GM23338 (cell line): Measurements from ENCODE around the gene R3HDM2. TPM values are rescaled to one million over a fixed set of nuclear protein-coding genes. Genes with fewer than 3 reads are reported as not detected.
"Not testable (repeated sequence)": the region's sequence is repeated elsewhere in the genome, so short reads cannot be mapped to it uniquely, and the experiment has no call there.

Experiments used
- ATAC-seq: fragments of 200-7000 bp; cut with Tn5 transposase; 3 replicates; pipeline ENCODE4 v1.9.1; 2020
- DNase-seq: peaks from one replicate; pipeline ENCODE4 v3.0.0-alpha.2; 2015; ENCODE audit warnings: low spot score
- H2AFZ ChIP-seq: fragments of 200-600 bp; sonication (generic); 2 replicates; pipeline ENCODE4 v1.8.0; 2016; ENCODE audit warnings: antibody characterized with exemption, mild to moderate bottlenecking, moderate library complexity
- H3F3A ChIP-seq: fragments of 200-600 bp; sonication (generic); replicated peaks from 2 replicates; pipeline ENCODE4 v1.8.0; 2017; ENCODE audit warnings: antibody characterized with exemption, mixed run types, low read depth
- H3K27ac ChIP-seq: fragments of 200-600 bp; sonication (generic); 2 replicates; pipeline ENCODE4 v1.6.1; 2016; ENCODE audit warnings: low read depth
- H3K27me3 ChIP-seq: fragments of 200-600 bp; sonication (generic); 2 replicates; pipeline ENCODE4 v1.8.0; 2016; ENCODE audit warnings: mild to moderate bottlenecking, mixed run types, moderate library complexity; ENCODE audit not compliant: insufficient read depth
- H3K36me3 ChIP-seq: fragments of 200-600 bp; sonication (generic); 2 replicates; pipeline ENCODE4 v1.8.0; 2016; ENCODE audit warnings: mild to moderate bottlenecking; ENCODE audit not compliant: insufficient read depth
- H3K4me1 ChIP-seq: fragments of 200-600 bp; sonication (generic); 2 replicates; pipeline ENCODE4 v1.8.0; 2016; ENCODE audit warnings: mild to moderate bottlenecking, moderate library complexity; ENCODE audit not compliant: insufficient read depth
- H3K4me2 ChIP-seq: fragments of 200-600 bp; sonication (generic); 2 replicates; pipeline ENCODE4 v1.7.1; 2017; ENCODE audit warnings: mixed run types
- H3K4me3 ChIP-seq: fragments of 200-600 bp; sonication (generic); 2 replicates; pipeline ENCODE4 v1.6.1; 2016; ENCODE audit warnings: mixed run types
- H3K79me2 ChIP-seq: fragments of 200-600 bp; sonication (generic); replicated peaks from 2 replicates; pipeline ENCODE4 v1.8.0; 2017; ENCODE audit warnings: mild to moderate bottlenecking; ENCODE audit not compliant: insufficient read depth
- H3K9me2 ChIP-seq: fragments of 200-600 bp; sonication (generic); 2 replicates; pipeline ENCODE4 v1.8.0; 2017; ENCODE audit not compliant: insufficient read depth
- H4K20me1 ChIP-seq: fragments of 200-600 bp; sonication (generic); replicated peaks from 2 replicates; pipeline ENCODE4 v1.8.0; 2017; ENCODE audit warnings: mild to moderate bottlenecking; ENCODE audit not compliant: insufficient read depth
- H3K27ac Mint-ChIP-seq: 2 replicates; pipeline ENCODE4 v1.8.0; 2020; ENCODE audit warnings: inconsistent platforms, mild to moderate bottlenecking, moderate library complexity, mixed read lengths
- H3K27me3 Mint-ChIP-seq: 3 replicates; pipeline ENCODE4 v1.8.0; 2022; ENCODE audit warnings: low read depth, mild to moderate bottlenecking, moderate library complexity, mixed read lengths, inconsistent platforms; ENCODE audit not compliant: insufficient read depth, poor library complexity
- H3K36me3 Mint-ChIP-seq: 3 replicates; pipeline ENCODE4 v1.8.0; 2021; ENCODE audit warnings: low read depth, mild to moderate bottlenecking, inconsistent platforms, moderate library complexity, mixed read lengths
- H3K4me1 Mint-ChIP-seq: 3 replicates; pipeline ENCODE4 v1.8.0; 2020; ENCODE audit warnings: mild to moderate bottlenecking, inconsistent platforms, mixed read lengths
- H3K4me3 Mint-ChIP-seq: 3 replicates; pipeline ENCODE4 v1.8.0; 2021; ENCODE audit warnings: moderate library complexity, mild to moderate bottlenecking, inconsistent platforms, mixed read lengths
- H3K9me3 Mint-ChIP-seq: 3 replicates; pipeline ENCODE4 v1.8.0; 2020; ENCODE audit warnings: moderate library complexity, mild to moderate bottlenecking, inconsistent platforms, mixed read lengths
- ETS1 ChIP-seq: IDR thresholded peaks from 2 replicates; pipeline ENCODE4 v1.6.1; 2016; ENCODE audit warnings: antibody characterized with exemption
- NANOG ChIP-seq: IDR thresholded peaks from 2 replicates; pipeline ENCODE4 v1.6.1; 2016; ENCODE audit warnings: antibody characterized with exemption, borderline replicate concordance
- POLR2AphosphoS5 ChIP-seq: IDR thresholded peaks from 2 replicates; pipeline ENCODE4 v1.6.1; 2016; ENCODE audit warnings: antibody characterized with exemption, low read depth
- polyA plus RNA-seq: library from polyadenylated mRNA; unstranded; fragments of >200 nt; fragmentation: Nextera tagmentation; extraction: Ambion mirVana; gene quantifications from 2 replicates; pipeline ENCODE4 v1.2.1, GENCODE V29; 2016
- total RNA-seq: library from RNA; depleted of rRNA; stranded (reverse); fragments of >200 nt; shearing (Covaris generic); gene quantifications from 2 replicates; pipeline ENCODE4 v1.2.3, GENCODE V29; 2014
- TF ChIP-seq, protein P1 (sequence below): fragments of 250-450 bp; sonication (Bioruptor Pico); IDR thresholded peaks from 2 replicates; pipeline ENCODE4 v1.5.0; 2020; ENCODE audit warnings: mild to moderate bottlenecking, moderate library complexity
- TF ChIP-seq, protein P2 (sequence below): IDR thresholded peaks from one replicate; pipeline ENCODE4 v1.6.1; 2018; ENCODE audit warnings: antibody characterized with exemption; ENCODE audit not compliant: unreplicated experiment

R3HDM2 gene
- total and polyA plus RNA-seq, 2 experiments from 2014 or later = 9.6 to 19.6 TPM

GRCh38 chr12:57296291-57296690 lies 134.6 kb downstream of the R3HDM2 start (continued):
- TF ChIP-seq, protein P1, sequence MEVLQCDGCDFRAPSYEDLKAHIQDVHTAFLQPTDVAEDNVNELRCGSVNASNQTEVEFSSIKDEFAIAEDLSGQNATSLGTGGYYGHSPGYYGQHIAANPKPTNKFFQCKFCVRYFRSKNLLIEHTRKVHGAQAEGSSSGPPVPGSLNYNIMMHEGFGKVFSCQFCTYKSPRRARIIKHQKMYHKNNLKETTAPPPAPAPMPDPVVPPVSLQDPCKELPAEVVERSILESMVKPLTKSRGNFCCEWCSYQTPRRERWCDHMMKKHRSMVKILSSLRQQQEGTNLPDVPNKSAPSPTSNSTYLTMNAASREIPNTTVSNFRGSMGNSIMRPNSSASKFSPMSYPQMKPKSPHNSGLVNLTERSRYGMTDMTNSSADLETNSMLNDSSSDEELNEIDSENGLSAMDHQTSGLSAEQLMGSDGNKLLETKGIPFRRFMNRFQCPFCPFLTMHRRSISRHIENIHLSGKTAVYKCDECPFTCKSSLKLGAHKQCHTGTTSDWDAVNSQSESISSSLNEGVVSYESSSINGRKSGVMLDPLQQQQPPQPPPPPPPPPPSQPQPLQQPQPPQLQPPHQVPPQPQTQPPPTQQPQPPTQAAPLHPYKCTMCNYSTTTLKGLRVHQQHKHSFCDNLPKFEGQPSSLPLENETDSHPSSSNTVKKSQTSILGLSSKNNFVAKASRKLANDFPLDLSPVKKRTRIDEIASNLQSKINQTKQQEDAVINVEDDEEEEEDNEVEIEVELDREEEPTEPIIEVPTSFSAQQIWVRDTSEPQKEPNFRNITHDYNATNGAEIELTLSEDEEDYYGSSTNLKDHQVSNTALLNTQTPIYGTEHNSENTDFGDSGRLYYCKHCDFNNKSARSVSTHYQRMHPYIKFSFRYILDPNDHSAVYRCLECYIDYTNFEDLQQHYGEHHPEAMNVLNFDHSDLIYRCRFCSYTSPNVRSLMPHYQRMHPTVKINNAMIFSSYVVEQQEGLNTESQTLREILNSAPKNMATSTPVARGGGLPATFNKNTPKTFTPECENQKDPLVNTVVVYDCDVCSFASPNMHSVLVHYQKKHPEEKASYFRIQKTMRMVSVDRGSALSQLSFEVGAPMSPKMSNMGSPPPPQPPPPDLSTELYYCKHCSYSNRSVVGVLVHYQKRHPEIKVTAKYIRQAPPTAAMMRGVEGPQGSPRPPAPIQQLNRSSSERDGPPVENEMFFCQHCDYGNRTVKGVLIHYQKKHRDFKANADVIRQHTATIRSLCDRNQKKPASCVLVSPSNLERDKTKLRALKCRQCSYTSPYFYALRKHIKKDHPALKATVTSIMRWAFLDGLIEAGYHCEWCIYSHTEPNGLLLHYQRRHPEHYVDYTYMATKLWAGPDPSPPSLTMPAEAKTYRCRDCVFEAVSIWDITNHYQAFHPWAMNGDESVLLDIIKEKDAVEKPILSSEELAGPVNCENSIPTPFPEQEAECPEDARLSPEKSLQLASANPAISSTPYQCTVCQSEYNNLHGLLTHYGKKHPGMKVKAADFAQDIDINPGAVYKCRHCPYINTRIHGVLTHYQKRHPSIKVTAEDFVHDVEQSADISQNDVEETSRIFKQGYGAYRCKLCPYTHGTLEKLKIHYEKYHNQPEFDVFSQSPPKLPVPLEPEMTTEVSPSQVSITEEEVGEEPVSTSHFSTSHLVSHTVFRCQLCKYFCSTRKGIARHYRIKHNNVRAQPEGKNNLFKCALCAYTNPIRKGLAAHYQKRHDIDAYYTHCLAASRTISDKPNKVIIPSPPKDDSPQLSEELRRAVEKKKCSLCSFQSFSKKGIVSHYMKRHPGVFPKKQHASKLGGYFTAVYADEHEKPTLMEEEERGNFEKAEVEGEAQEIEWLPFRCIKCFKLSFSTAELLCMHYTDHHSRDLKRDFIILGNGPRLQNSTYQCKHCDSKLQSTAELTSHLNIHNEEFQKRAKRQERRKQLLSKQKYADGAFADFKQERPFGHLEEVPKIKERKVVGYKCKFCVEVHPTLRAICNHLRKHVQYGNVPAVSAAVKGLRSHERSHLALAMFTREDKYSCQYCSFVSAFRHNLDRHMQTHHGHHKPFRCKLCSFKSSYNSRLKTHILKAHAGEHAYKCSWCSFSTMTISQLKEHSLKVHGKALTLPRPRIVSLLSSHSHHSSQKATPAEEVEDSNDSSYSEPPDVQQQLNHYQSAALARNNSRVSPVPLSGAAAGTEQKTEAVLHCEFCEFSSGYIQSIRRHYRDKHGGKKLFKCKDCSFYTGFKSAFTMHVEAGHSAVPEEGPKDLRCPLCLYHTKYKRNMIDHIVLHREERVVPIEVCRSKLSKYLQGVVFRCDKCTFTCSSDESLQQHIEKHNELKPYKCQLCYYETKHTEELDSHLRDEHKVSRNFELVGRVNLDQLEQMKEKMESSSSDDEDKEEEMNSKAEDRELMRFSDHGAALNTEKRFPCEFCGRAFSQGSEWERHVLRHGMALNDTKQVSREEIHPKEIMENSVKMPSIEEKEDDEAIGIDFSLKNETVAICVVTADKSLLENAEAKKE = no peak
- TF ChIP-seq POLR2AphosphoS5 (no peak), NANOG (no peak), ETS1 (no peak)
- TF ChIP-seq, protein P2, sequence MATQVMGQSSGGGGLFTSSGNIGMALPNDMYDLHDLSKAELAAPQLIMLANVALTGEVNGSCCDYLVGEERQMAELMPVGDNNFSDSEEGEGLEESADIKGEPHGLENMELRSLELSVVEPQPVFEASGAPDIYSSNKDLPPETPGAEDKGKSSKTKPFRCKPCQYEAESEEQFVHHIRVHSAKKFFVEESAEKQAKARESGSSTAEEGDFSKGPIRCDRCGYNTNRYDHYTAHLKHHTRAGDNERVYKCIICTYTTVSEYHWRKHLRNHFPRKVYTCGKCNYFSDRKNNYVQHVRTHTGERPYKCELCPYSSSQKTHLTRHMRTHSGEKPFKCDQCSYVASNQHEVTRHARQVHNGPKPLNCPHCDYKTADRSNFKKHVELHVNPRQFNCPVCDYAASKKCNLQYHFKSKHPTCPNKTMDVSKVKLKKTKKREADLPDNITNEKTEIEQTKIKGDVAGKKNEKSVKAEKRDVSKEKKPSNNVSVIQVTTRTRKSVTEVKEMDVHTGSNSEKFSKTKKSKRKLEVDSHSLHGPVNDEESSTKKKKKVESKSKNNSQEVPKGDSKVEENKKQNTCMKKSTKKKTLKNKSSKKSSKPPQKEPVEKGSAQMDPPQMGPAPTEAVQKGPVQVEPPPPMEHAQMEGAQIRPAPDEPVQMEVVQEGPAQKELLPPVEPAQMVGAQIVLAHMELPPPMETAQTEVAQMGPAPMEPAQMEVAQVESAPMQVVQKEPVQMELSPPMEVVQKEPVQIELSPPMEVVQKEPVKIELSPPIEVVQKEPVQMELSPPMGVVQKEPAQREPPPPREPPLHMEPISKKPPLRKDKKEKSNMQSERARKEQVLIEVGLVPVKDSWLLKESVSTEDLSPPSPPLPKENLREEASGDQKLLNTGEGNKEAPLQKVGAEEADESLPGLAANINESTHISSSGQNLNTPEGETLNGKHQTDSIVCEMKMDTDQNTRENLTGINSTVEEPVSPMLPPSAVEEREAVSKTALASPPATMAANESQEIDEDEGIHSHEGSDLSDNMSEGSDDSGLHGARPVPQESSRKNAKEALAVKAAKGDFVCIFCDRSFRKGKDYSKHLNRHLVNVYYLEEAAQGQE = no peak

DNA sequence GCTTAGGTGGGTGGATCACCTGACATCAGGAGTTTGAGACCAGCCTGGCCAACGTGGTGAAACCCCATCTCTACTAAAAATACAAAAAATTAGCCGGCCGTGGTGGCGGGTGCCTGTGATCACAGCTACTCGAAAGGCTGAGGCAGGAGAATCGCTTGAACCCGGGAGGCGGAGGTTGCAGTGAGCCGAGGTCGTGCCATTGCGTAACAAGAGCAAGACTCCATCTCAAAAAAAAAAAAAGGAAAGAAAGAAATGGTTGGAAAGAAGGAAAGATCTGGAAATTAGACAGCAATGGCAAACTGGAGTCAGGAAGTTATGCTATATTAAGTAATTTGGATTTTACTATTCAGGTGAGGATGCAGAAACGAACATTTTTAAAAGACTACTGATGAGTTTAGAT lies 148.8 kb downstream of the R3HDM2 start:
- H3K27ac ChIP-seq, H3K9me2 ChIP-seq, H3F3A ChIP-seq, H3K4me3 ChIP-seq, H2AFZ ChIP-seq, DNase-seq, H3K9me3 Mint-ChIP-seq, H3K27ac Mint-ChIP-seq, H3K27me3 ChIP-seq, H3K4me1 ChIP-seq, H3K79me2 ChIP-seq, H4K20me1 ChIP-seq, ATAC-seq, H3K4me2 ChIP-seq, H3K36me3 ChIP-seq, H3K27me3 Mint-ChIP-seq, H3K4me3 Mint-ChIP-seq: not testable (repeated sequence)
- Mint-ChIP-seq H3K4me1 (peaks cover 13% of the 10 kb centered on the region), H3K36me3 (peaks cover 17% of the 10 kb centered on the region)
